ENCODE results near the gene SPTB.

DNA sequence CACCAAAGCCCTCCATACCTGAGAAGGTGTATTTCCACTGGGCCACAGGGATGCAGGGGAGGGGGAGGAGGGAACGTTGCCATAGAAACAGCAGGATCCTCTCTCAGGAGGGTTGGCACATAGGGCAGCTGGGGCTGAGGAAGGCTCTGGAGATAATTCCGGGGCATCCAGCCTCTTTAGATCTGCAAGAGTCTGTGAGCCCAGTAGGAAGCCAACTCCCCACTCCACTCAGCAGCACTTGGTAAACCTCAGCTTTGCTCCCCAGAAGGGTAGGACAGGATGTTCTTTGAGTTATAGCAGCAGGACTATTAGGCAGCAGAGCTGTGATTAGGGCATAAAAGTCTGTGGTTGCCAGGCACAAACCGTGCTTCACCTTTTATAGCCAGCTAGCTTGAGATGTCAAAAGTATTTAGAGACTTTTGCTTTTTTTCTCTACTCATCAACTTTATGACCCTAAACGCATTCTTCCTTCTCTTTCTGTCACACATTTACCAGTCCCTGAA lies 183.3 kb downstream of the SPTB start:
- TF ChIP-seq CTCF (IDR thresholded peaks at IDR 0.05; ENCODE audit: poor library complexity) (no peak), EZH2phosphoT487 (IDR thresholded peaks at IDR 0.05; ENCODE audit: low read depth, severe bottlenecking, unreplicated experiment) (no peak)

All from hepatocyte (in vitro differentiated cells).